Tibial artery (tissue), 4 donors: ENCODE results near the gene EXOC6.

ENCODE experiments used
- DNase-seq, 2 donors: peaks; one replicate each; pipeline ENCODE4 v3.0.0-alpha.2; 2019
- H3K27ac ChIP-seq, 2 donors: fragments of 200-600 bp; sonication (generic) in 1 of 2; 1 replicate in 1 of 2; 2 replicates in 1 of 2; pipeline ENCODE4 v1.5.1; 2018 to 2019; ENCODE audit warnings: mild to moderate bottlenecking in 1 of 2
- H3K27me3 ChIP-seq, 2 donors: fragments of 200-600 bp; sonication (generic) in 1 of 2; one replicate each; pipeline versions ENCODE4 v1.5.1 to v1.6.0; 2016 to 2019
- H3K36me3 ChIP-seq, 3 donors: fragments of 200-600 bp; sonication (generic) in 2 of 3; one replicate each; pipeline ENCODE4 v1.5.1; 2016 to 2019; ENCODE audit warnings: mild to moderate bottlenecking in 2 of 3
- H3K4me1 ChIP-seq, 4 donors: fragments of 200-600 bp; sonication (generic) in 2 of 4; 1 replicate in 3 of 4; 2 replicates in 1 of 4; pipeline ENCODE4 v1.5.1; 2016 to 2019
- H3K4me3 ChIP-seq, 2 donors: fragments of 200-600 bp; sonication (generic) in 1 of 2; 1 replicate in 1 of 2; 2 replicates in 1 of 2; pipeline ENCODE4 v1.5.1; 2018 to 2019; ENCODE audit warnings: mild to moderate bottlenecking in 2 of 2
- H3K9me3 ChIP-seq, 3 donors: fragments of 200-600 bp; sonication (generic) in 1 of 3; one replicate each; pipeline ENCODE4 v1.5.1; 2016 to 2019
- intact Hi-C: fragments of 100-400 bp; cut with DNase I; formaldehyde crosslinking; loops from one replicate; pipeline ENCODE4 v1.15.0; 2023; ENCODE audit warnings: low total_unique reads
- TF ChIP-seq, protein P1 (sequence below), 2 experiments: fragments of 200-600 bp in 1 of 2; fragments of 450-650 bp in 1 of 2; IDR thresholded peaks; one replicate each; pipeline ENCODE4 v1.5.1; 2017 to 2019; ENCODE audit warnings: antibody characterized with exemption in 2 of 2, mild to moderate bottlenecking in 1 of 2, moderate library complexity in 1 of 2

EXOC6 gene

DNA sequence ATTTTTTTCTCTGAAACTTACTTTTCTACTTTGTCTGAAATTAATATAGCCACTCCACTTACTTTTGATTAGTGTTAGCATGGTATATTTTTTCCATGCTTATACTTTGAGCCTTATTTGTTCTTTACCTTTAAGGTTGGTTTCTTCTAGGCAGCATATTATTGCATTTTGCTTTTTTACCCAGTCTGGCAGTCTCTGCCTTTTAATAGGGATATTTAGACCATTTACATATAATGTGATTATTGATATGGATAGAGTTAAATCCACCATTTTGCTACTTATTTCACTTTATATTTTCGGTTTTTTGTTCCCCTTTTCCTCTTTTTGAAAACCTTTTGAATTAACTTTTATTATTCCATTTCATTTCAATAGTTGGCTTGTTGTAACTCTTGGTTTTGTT is 255.6 kb downstream of the EXOC6 start:
- Histone ChIP-seq H3K27me3 (no peaks in the 10 kb centered on the region), H3K4me1 (no peaks in the 10 kb centered on the region), H3K27ac (no peak overlapping the region), H3K9me3 (no peaks in the 10 kb centered on the region), H3K4me3 (no peak overlapping the region), H3K36me3 (no peaks in the 10 kb centered on the region)
- DNase-seq: no peak
- TF ChIP-seq, protein P1, sequence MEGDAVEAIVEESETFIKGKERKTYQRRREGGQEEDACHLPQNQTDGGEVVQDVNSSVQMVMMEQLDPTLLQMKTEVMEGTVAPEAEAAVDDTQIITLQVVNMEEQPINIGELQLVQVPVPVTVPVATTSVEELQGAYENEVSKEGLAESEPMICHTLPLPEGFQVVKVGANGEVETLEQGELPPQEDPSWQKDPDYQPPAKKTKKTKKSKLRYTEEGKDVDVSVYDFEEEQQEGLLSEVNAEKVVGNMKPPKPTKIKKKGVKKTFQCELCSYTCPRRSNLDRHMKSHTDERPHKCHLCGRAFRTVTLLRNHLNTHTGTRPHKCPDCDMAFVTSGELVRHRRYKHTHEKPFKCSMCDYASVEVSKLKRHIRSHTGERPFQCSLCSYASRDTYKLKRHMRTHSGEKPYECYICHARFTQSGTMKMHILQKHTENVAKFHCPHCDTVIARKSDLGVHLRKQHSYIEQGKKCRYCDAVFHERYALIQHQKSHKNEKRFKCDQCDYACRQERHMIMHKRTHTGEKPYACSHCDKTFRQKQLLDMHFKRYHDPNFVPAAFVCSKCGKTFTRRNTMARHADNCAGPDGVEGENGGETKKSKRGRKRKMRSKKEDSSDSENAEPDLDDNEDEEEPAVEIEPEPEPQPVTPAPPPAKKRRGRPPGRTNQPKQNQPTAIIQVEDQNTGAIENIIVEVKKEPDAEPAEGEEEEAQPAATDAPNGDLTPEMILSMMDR (IDR thresholded peaks at IDR 0.05): no peak
- intact Hi-C loops: no loop called here

DNA sequence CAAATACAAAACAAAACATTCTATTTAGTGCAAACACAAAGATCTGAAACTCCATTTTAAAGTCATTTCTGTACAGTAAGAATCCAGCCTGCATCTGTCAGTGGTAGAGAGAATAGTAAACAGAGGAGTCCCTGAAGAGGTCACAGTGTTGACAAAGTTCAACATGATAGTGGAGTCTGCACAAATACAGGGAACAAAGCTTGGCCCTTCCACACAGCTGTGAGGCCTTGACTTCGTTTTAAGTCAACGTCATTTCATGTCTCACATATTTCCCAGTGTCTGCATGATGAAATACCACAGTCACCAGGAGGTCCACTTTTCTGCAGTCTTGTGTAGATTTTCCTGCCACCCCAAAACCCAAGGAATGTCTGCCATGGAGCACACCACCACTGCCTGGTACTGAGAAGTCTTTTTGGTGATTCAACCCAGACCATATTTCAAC is 258.3 kb downstream of the EXOC6 start:
- intact Hi-C loops: no loop called here
- no peak overlapping the region for H3K27ac ChIP-seq
- H3K36me3 ChIP-seq: no peaks in the 10 kb centered on the region

More for the DNA sequence above, 258.3 kb downstream of the EXOC6 start:
- DNase-seq: no peak
- Histone ChIP-seq H3K4me1 (no peaks in the 10 kb centered on the region), H3K27me3 (no peaks in the 10 kb centered on the region), H3K4me3 (no peak overlapping the region), H3K9me3 (no peaks in the 10 kb centered on the region)
- TF ChIP-seq, protein P1 (IDR thresholded peaks at IDR 0.05): no peak
